SK-N-MC (cell line): Measurements from ENCODE around the gene SLC2A9.

ENCODE experiments used
- DNase-seq: peaks from one replicate; pipeline ENCODE4 v3.0.0-alpha.2; 2011; ENCODE audit warnings: low read depth, low spot score
- H3K27ac ChIP-seq: fragments of 200-600 bp; sonication (generic); 2 replicates; pipeline ENCODE4 v1.5.1; 2016; ENCODE audit warnings: mixed run types
- H3K36me3 ChIP-seq: fragments of 200-600 bp; sonication (generic); 2 replicates; pipeline ENCODE4 v1.6.1; 2017; ENCODE audit warnings: antibody characterized with exemption, low read length, mixed read lengths; ENCODE audit not compliant: insufficient read depth
- H3K4me3 ChIP-seq: fragments of 200-600 bp; sonication (generic); 2 replicates; pipeline ENCODE4 v1.5.1; 2016
- H3K9ac ChIP-seq: fragments of 200-600 bp; sonication (generic); 2 replicates; pipeline ENCODE4 v1.8.0; 2017; ENCODE audit warnings: mixed run types, mixed read lengths; ENCODE audit not compliant: insufficient read length
- H3K9me3 ChIP-seq: fragments of 200-600 bp; sonication (generic); 2 replicates; pipeline ENCODE4 v1.6.1; 2017; ENCODE audit warnings: low read depth, mild to moderate bottlenecking, antibody characterized with exemption, low read length, moderate library complexity, mixed read lengths
- EZH2 ChIP-seq: fragments of 200-600 bp; sonication (generic); IDR thresholded peaks from one replicate; pipeline ENCODE4 v1.6.1; 2017; ENCODE audit warnings: antibody characterized with exemption
- FOXP2 ChIP-seq: optimal IDR thresholded peaks from 2 replicates; pipeline ENCODE3; 2011; ENCODE audit warnings: mild to moderate bottlenecking, moderate library complexity; ENCODE audit not compliant: insufficient read depth; ENCODE audit errors: extremely low read length, control extremely low read depth
- POLR2AphosphoS5 ChIP-seq: IDR thresholded peaks from 2 replicates; pipeline ENCODE4 v1.6.1; 2012; ENCODE audit warnings: mild to moderate bottlenecking, low read depth, low read length, borderline replicate concordance

Gene SLC2A9

GRCh38 chr4:10019521-10020051, 1.7 kb downstream of the SLC2A9 start:
- H3K9me3 ChIP-seq: no peaks in the 10 kb centered on the region
- H3K4me3 ChIP-seq: no peak overlapping the region
- H3K36me3 ChIP-seq: no peaks in the 10 kb centered on the region
- H3K27ac ChIP-seq: no peak overlapping the region
- H3K9ac ChIP-seq: no peak overlapping the region
- TF ChIP-seq POLR2AphosphoS5: no peak
- TF ChIP-seq EZH2: no peak
- TF ChIP-seq FOXP2: no peak
- no peak for DNase-seq

- H3K27ac ChIP-seq: no peak overlapping the region
These were observed 2.4 kb downstream of the SLC2A9 start for GRCh38 chr4:10018818-10019461.

GRCh38 chr4:10017037-10017893, 4.0 kb downstream of the SLC2A9 start:
- DNase-seq: no peak
- no peak overlapping the region for H3K9ac ChIP-seq
- no peaks in the 10 kb centered on the region for H3K9me3 ChIP-seq
- H3K36me3 ChIP-seq: no peaks in the 10 kb centered on the region
- TF ChIP-seq POLR2AphosphoS5 (no peak), FOXP2 (no peak), EZH2 (no peak)
- H3K27ac ChIP-seq: no peak overlapping the region
- no peak overlapping the region for H3K4me3 ChIP-seq

More at GRCh38 chr4:10018818-10019461, 2.4 kb downstream of the SLC2A9 start:
- Histone ChIP-seq H3K4me3 (no peak overlapping the region), H3K36me3 (no peaks in the 10 kb centered on the region), H3K9me3 (no peaks in the 10 kb centered on the region), H3K9ac (no peak overlapping the region)
- TF ChIP-seq POLR2AphosphoS5 (no peak), EZH2 (no peak), FOXP2 (no peak)
- no peak for DNase-seq

- Histone ChIP-seq H3K27ac (no peak overlapping the region), H3K9ac (no peak overlapping the region), H3K36me3 (no peaks in the 10 kb centered on the region), H3K9me3 (no peaks in the 10 kb centered on the region), H3K4me3 (no peak overlapping the region)
- no peak for DNase-seq
- no peak for TF ChIP-seq FOXP2
- no peak for TF ChIP-seq POLR2AphosphoS5
- TF ChIP-seq EZH2: no peak
These were observed 5.1 kb downstream of the SLC2A9 start for GRCh38 chr4:10016169-10016568.

- TF ChIP-seq EZH2: no peak
- no peak for TF ChIP-seq FOXP2
- no peak for TF ChIP-seq POLR2AphosphoS5
- no peaks in the 10 kb centered on the region for H3K36me3 ChIP-seq
- no peak overlapping the region for H3K27ac ChIP-seq
- H3K9me3 ChIP-seq: no peaks in the 10 kb centered on the region
- DNase-seq: no peak
- H3K4me3 ChIP-seq: no peak overlapping the region
- H3K9ac ChIP-seq: no peak overlapping the region
These were observed 6.0 kb downstream of the SLC2A9 start for GRCh38 chr4:10015140-10015753.

GRCh38 chr4:10013722-10014121, 7.6 kb downstream of the SLC2A9 start:
- DNase-seq: no peak
- no peak for TF ChIP-seq FOXP2
- TF ChIP-seq POLR2AphosphoS5: no peak
- TF ChIP-seq EZH2: no peak
- Histone ChIP-seq H3K9ac (no peak overlapping the region), H3K36me3 (no peaks in the 10 kb centered on the region), H3K4me3 (no peak overlapping the region), H3K27ac (no peak overlapping the region), H3K9me3 (no peaks in the 10 kb centered on the region)

- H3K27ac ChIP-seq: no peak overlapping the region
- H3K9me3 ChIP-seq: no peaks in the 10 kb centered on the region
- H3K36me3 ChIP-seq: no peaks in the 10 kb centered on the region
- H3K9ac ChIP-seq: no peak overlapping the region
- no peak for DNase-seq
- no peak for TF ChIP-seq POLR2AphosphoS5
- TF ChIP-seq EZH2: no peak
- TF ChIP-seq FOXP2: no peak
- H3K4me3 ChIP-seq: no peak overlapping the region
These were observed 9.4 kb downstream of the SLC2A9 start for GRCh38 chr4:10011885-10012284.

- H3K4me3 ChIP-seq: no peak overlapping the region
- DNase-seq: no peak
- no peaks in the 10 kb centered on the region for H3K36me3 ChIP-seq
- no peaks in the 10 kb centered on the region for H3K9me3 ChIP-seq
- no peak overlapping the region for H3K9ac ChIP-seq
- H3K27ac ChIP-seq: no peak overlapping the region
- TF ChIP-seq POLR2AphosphoS5 (no peak), EZH2 (no peak), FOXP2 (no peak)
These were observed 10.0 kb downstream of the SLC2A9 start for GRCh38 chr4:10011277-10011676.
